ENCODE measurements around the gene TAP1. TPM values are rescaled to one million over a fixed set of nuclear protein-coding genes. Genes with fewer than 3 reads are reported as not detected.

Gene TAP1
- total and polyA plus RNA-seq, 2 of the 4 experiments (the other 2 are of a cell fraction): 20.1 to 27.6 TPM

DNA sequence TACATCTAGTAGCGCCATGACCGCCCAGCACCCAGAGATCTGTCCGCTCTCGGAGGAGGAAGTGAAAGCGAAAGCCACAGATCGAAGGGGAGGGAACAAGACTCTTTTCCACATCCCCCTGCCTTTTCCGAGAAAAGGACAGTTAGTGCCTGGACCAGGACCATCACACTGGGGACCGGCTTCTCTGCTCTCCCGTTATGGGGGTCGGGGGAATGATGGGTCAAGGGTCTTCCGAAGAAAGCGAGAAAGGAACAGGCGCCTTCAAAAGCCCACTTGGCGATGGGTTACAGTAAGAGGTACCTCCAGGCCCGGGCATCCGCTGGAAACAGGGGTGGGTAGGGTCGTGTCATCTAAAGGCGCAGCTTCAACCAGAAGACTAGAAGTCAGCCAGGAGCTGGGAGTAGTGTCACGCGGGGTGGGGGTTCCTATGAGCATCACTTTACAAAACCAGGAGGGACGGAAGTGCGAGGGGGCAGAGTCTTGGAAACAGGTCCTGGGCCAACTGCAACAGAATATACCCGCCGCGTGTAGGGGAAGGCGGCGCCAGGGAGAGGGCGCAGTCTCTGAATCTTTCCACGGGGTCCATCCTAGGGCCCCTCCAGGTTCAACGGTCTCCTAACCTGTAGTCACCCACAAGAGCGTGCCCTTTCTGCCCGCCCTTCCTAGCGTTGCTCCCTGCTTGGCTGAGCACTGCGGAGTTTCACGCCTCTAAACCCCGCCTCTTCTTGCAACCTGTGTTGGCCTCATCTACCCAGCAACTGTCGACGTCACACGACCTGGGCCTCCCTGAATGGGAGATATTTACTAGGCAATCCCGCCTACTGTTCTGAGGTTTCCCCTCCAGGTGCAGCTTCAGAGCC is 9.3 kb downstream of the TAP1 start, which contains the start of gene PSMB8 (continued):
- 0 out of 2 replicates have a peak, but pooled peaks have one; percentile 35 for TF ChIP-seq CEBPB (IDR thresholded peaks at IDR 0.05; ENCODE audit: low read depth, low read length)
- no peak for TF ChIP-seq SMC3 (IDR thresholded peaks at IDR 0.05; ENCODE audit: low read depth, low read length)
- no peak for TF ChIP-seq FOS (IDR thresholded peaks at IDR 0.05; ENCODE audit: low read depth, low read length)

- H2BK5ac ChIP-seq (ENCODE audit: low read depth, low read length, poor library complexity, severe bottlenecking): peak overlapping the region; percentile 74
- H2AK5ac ChIP-seq (ENCODE audit: low read depth, low read length): peak overlapping the region; percentile 66
- in situ Hi-C loops (cut with MboI; ENCODE audit: low sequenced_read_pairs) (no loop called here), dilution Hi-C loops (cut with HindIII; ENCODE audit: low sequenced_read_pairs, unreplicated experiment) (no loop called here), intact Hi-C loops (cut with micrococcal nuclease) (no loop called here)
- H2BK15ac ChIP-seq (ENCODE audit: low read depth, low read length): peak overlapping the region; percentile 50; the same call in 1 of the 3 replicates
- ChIA-PET POLR2A (ENCODE audit: unreplicated experiment) (interaction anchor here (0.5 kb wide), 1 partner anchor 10 kb away, joined by 4 read pairs; the partner anchor contains the start of gene TAP1), CTCF (no interaction called here)
- 2% methylated on average over 25 of the region's 28 CpGs; no CpG with 5 or more reads in 1 of the 2 experiments for WGBS, 2 experiments (ENCODE audit: extremely low coverage in 2 of 2, insufficient read length in 1 of 2)
- DNase-seq (no peak), ATAC-seq (ENCODE audit: low read depth) (peak; percentile 2)
- peaks cover 20% of the 10 kb centered on the region for H3K36me3 ChIP-seq (ENCODE audit: control insufficient read depth, insufficient read depth, low read length)
- H3K23ac ChIP-seq (ENCODE audit: low read depth, low read length): peak overlapping the region; percentile 97
- H3K4me1 ChIP-seq (ENCODE audit: control insufficient read depth, insufficient read depth, low read length): 0 out of 2 replicates have a peak, but pooled peaks cover 2% of the 10 kb centered on the region
- no peaks in the 10 kb centered on the region for H4K20me1 ChIP-seq (ENCODE audit: insufficient read depth, low read length)
- peak overlapping the region; percentile 87 for H4K91ac ChIP-seq (ENCODE audit: insufficient read depth, low read depth, low read length)
- peak overlapping the region; percentile 98 for H2AK9ac ChIP-seq (replicated peaks; ENCODE audit: low read depth, low read length, poor library complexity)
- peaks cover 9% of the 10 kb centered on the region; the same call in 1 of the 2 replicates for H3K9me1 ChIP-seq (ENCODE audit: insufficient read depth, low read length)
- H3K9me3 ChIP-seq (ENCODE audit: control insufficient read depth, insufficient read depth, low read length): no peaks in the 10 kb centered on the region
- peak overlapping the region; percentile 98 for H3K14ac ChIP-seq (replicated peaks; ENCODE audit: low read depth, low read length)
- H3K9ac ChIP-seq (ENCODE audit: low read depth, low read length): peak overlapping the region; percentile 81
- H3K56ac ChIP-seq (ENCODE audit: extremely low read depth, insufficient read depth, low read length): peak overlapping the region; percentile 88
- peak overlapping the region; percentile 81 for H3K4me2 ChIP-seq (ENCODE audit: low read depth, low read length)
- H2BK120ac ChIP-seq (ENCODE audit: low read depth, low read length): peak overlapping the region; percentile 90
- peaks cover 0 to 25% of the 10 kb centered on the region in 2 experiments; a peak in 2 of 4 replicates for H3K79me1 ChIP-seq (ENCODE audit: low read depth in 1 of 2, low read length in 2 of 2)
- H2BK20ac ChIP-seq (ENCODE audit: low read depth, low read length): 0 out of 2 replicates have a peak overlapping the region, but pooled peaks have one; percentile 68
- peak overlapping the region; percentile 67 for H3K27ac ChIP-seq (ENCODE audit: insufficient read depth, low read length)
- no peaks in the 10 kb centered on the region for H3K27me3 ChIP-seq (ENCODE audit: control insufficient read depth, insufficient read depth, low read length)
- peak overlapping the region; percentile 73 for H3K4me3 ChIP-seq (ENCODE audit: insufficient read depth, low read depth, low read length)
- H4K8ac ChIP-seq (ENCODE audit: low read depth in 2 of 2, low read length in 2 of 2): peak overlapping the region; percentile 31 to 92
- H3K18ac ChIP-seq (ENCODE audit: low read depth, low read length): peak overlapping the region; percentile 50
- H4K5ac ChIP-seq (ENCODE audit: low read depth, low read length): peak overlapping the region; percentile 57
- no peak for TF ChIP-seq BHLHE40 (IDR thresholded peaks at IDR 0.05; ENCODE audit: low read depth, low read length)
- TF ChIP-seq, protein P1, sequence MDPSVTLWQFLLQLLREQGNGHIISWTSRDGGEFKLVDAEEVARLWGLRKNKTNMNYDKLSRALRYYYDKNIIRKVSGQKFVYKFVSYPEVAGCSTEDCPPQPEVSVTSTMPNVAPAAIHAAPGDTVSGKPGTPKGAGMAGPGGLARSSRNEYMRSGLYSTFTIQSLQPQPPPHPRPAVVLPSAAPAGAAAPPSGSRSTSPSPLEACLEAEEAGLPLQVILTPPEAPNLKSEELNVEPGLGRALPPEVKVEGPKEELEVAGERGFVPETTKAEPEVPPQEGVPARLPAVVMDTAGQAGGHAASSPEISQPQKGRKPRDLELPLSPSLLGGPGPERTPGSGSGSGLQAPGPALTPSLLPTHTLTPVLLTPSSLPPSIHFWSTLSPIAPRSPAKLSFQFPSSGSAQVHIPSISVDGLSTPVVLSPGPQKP (IDR thresholded peaks at IDR 0.05; ENCODE audit: borderline replicate concordance, low read depth, low read length): no peak
- no peak for TF ChIP-seq MXI1 (IDR thresholded peaks at IDR 0.05; ENCODE audit: borderline replicate concordance, low read depth, low read length)
- TF ChIP-seq SMC3 (IDR thresholded peaks at IDR 0.05; ENCODE audit: low read depth, low read length): no peak
- TF ChIP-seq RCOR1 (IDR thresholded peaks at IDR 0.05; ENCODE audit: insufficient replicate concordance, low read length): no peak
- no peak for TF ChIP-seq USF2 (IDR thresholded peaks at IDR 0.05; ENCODE audit: low read depth, low read length)
- TF ChIP-seq MAZ (IDR thresholded peaks at IDR 0.05; ENCODE audit: borderline replicate concordance, low read depth, low read length): no peak
- H2AFZ ChIP-seq (replicated peaks; ENCODE audit: low read length, poor library complexity): peak overlapping the region; percentile 94
- no TSS peak for BruUV-seq (replicated peaks)
- H3K4ac ChIP-seq (ENCODE audit: low read depth, low read length): peak overlapping the region; percentile 98
Observed at GRCh38 chr6:32843331-32843978, 10.0 kb downstream of the TAP1 start.
